ENCODE results near the gene POP4.

GRCh38 chr19:29612801-29613595, 6.9 kb downstream of the POP4 start:
- no peak for TF ChIP-seq POLR2A (IDR thresholded peaks at IDR 0.05)
- no peak for TF ChIP-seq CTCF (IDR thresholded peaks at IDR 0.05)
